Stimulated activated CD8-positive, alpha-beta memory T cell treated with anti-CD3 and anti-CD28 coated beads, Interleukin-7, amount 100 ng/mL, for 4 hours (primary cell): ENCODE data around the gene TMEM26.
"Not testable (repeated sequence)": the region's sequence is repeated elsewhere in the genome, so short reads cannot be mapped to it uniquely, and the experiment has no call there.

Source experiments
- DNase-seq, 2 donors: peaks; one replicate each; pipeline ENCODE4 v3.0.0-alpha.2; 2020; ENCODE audit warnings: low read depth in 2 of 2

The TMEM26 gene

GRCh38 chr10:61400524-61400923 is 52.7 kb downstream of the TMEM26 start:
- no peak for DNase-seq

GRCh38 chr10:61399406-61399805 is 53.8 kb downstream of the TMEM26 start:
- no peak for DNase-seq

- no peak for DNase-seq
These were observed 54.6 kb downstream of the TMEM26 start for GRCh38 chr10:61398366-61399129.

GRCh38 chr10:61397175-61397986 is 55.8 kb downstream of the TMEM26 start:
- DNase-seq = no peak

GRCh38 chr10:61391281-61391680 is 61.9 kb downstream of the TMEM26 start:
- no peak for DNase-seq

- DNase-seq = no peak
These were observed 62.3 kb downstream of the TMEM26 start for GRCh38 chr10:61390851-61391250.

- DNase-seq = no peak
These were observed 63.3 kb downstream of the TMEM26 start for GRCh38 chr10:61389887-61390286.

- not testable (repeated sequence) for DNase-seq
These were observed 64.2 kb downstream of the TMEM26 start for GRCh38 chr10:61388986-61389385.

- DNase-seq = no peak
These were observed 67.8 kb downstream of the TMEM26 start for GRCh38 chr10:61385231-61386001.

- DNase-seq = not testable (repeated sequence)
These were observed 72.0 kb downstream of the TMEM26 start for GRCh38 chr10:61381153-61381552.

- DNase-seq = no peak
These were observed 74.3 kb downstream of the TMEM26 start for GRCh38 chr10:61378865-61379264.

- no peak for DNase-seq
These were observed 76.2 kb downstream of the TMEM26 start for GRCh38 chr10:61376908-61377368.

GRCh38 chr10:61376377-61376776 is 76.8 kb downstream of the TMEM26 start:
- DNase-seq = no peak

- no peak for DNase-seq
These were observed 86.8 kb downstream of the TMEM26 start for GRCh38 chr10:61366365-61366764.

GRCh38 chr10:61364619-61365018 is 88.6 kb downstream of the TMEM26 start:
- no peak for DNase-seq

- no peak for DNase-seq
These were observed 90.2 kb downstream of the TMEM26 start for GRCh38 chr10:61363006-61363405.

- DNase-seq = no peak
These were observed 93.7 kb downstream of the TMEM26 start for GRCh38 chr10:61359452-61359851.

GRCh38 chr10:61357687-61358086 is 95.5 kb downstream of the TMEM26 start:
- DNase-seq = no peak
